ENCODE data around the gene VDR.

The VDR gene

DNA sequence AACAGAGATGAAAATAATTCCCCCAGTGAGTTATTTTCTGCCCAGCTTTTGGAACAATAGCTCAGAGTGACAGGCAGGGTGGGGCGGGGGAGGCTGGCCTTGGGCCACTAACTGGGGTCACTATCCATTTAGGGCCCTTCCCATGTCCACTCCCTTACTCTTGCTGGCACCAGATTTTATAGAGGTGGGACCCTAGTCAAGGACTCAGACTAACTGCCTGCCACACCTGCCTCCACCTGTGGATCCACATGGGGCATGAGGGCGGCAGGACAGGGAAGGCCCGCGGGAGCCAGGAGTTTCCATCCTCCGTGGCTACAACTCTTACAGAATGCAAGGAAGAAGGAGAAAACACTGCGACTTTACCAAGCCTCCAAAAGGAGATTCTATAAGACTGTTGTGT is 10.1 kb downstream of the VDR start:
- Histone ChIP-seq H3K36me3 (replicated peaks; ENCODE audit: low read depth, low read length) (no peaks in the 10 kb centered on the region), H3K9ac (ENCODE audit: low read length) (no peak overlapping the region), H3K27me3 (ENCODE audit: low read depth, low read length) (0 out of 2 replicates have a peak, but pooled peaks cover 2% of the 10 kb centered on the region), H3K4me2 (ENCODE audit: low read length) (no peak overlapping the region), H3K4me1 (ENCODE audit: low read length) (0 out of 2 replicates have a peak, but pooled peaks cover 3% of the 10 kb centered on the region), H3K79me2 (ENCODE audit: low read length) (no peaks in the 10 kb centered on the region), H3K4me3 (ENCODE audit: low read length) (no peak overlapping the region), H2AFZ (ENCODE audit: low read depth, low read length) (no peak overlapping the region), H3K9me3 (ENCODE audit: insufficient read depth, low read length) (no peaks in the 10 kb centered on the region), H4K20me1 (ENCODE audit: insufficient read depth, low read length) (no peaks in the 10 kb centered on the region), H3K27ac (ENCODE audit: low read length) (no peak overlapping the region)
- TF ChIP-seq CTCF (IDR thresholded peaks at IDR 0.05; ENCODE audit: low read depth, low read length) (no peak), EZH2phosphoT487 (IDR thresholded peaks at IDR 0.05; ENCODE audit: low read depth) (no peak)

DNA sequence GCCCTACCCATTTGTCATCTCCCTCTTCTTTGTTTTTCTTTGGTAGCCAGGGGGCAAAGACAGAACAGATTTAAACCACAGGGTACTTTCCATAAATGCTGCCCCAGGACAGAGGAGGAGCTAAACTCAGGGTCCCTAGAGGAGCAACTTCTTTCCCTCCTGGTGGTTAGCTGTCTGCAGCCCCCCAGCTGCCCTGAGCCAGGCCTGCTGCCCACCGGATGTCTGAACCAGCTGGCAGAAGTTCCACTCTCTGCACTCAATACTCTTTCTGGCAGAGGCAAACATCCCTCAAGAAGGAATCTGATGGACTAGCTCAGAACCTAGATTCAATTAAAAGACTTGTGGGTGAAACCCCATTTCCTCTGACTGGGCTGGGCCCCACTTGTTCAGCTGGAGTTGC is 10.7 kb downstream of the VDR start:
- no peak overlapping the region for H2AFZ ChIP-seq (ENCODE audit: low read depth, low read length)
- no peaks in the 10 kb centered on the region for H3K79me2 ChIP-seq (ENCODE audit: low read length)
- TF ChIP-seq EZH2phosphoT487 (IDR thresholded peaks at IDR 0.05; ENCODE audit: low read depth) (no peak), CTCF (IDR thresholded peaks at IDR 0.05; ENCODE audit: low read depth, low read length) (no peak)
- H3K4me1 ChIP-seq (ENCODE audit: low read length), result peaks cover 5% of the 10 kb centered on the region; the same call in 1 of the 2 replicates
- H3K36me3 ChIP-seq (replicated peaks; ENCODE audit: low read depth, low read length), result no peaks in the 10 kb centered on the region
- 0 out of 2 replicates have a peak, but pooled peaks cover 2% of the 10 kb centered on the region for H3K27me3 ChIP-seq (ENCODE audit: low read depth, low read length)
- no peak overlapping the region for H3K4me3 ChIP-seq (ENCODE audit: low read length)
- H3K4me2 ChIP-seq (ENCODE audit: low read length), result no peak overlapping the region
- no peaks in the 10 kb centered on the region for H4K20me1 ChIP-seq (ENCODE audit: insufficient read depth, low read length)
- no peak overlapping the region for H3K27ac ChIP-seq (ENCODE audit: low read length)
- H3K9ac ChIP-seq (ENCODE audit: low read length), result no peak overlapping the region
- H3K9me3 ChIP-seq (ENCODE audit: insufficient read depth, low read length), result no peaks in the 10 kb centered on the region

GRCh38 chr12:47892819-47893218 is 12.0 kb downstream of the VDR start:
- no peak overlapping the region for H2AFZ ChIP-seq (ENCODE audit: low read depth, low read length)
- H3K27ac ChIP-seq (ENCODE audit: low read length), result no peak overlapping the region
- H3K9ac ChIP-seq (ENCODE audit: low read length), result no peak overlapping the region
- H3K4me1 ChIP-seq (ENCODE audit: low read length), result peaks cover 9% of the 10 kb centered on the region; the same call in 1 of the 2 replicates
- TF ChIP-seq EZH2phosphoT487 (IDR thresholded peaks at IDR 0.05; ENCODE audit: low read depth), result no peak
- no peak for TF ChIP-seq CTCF (IDR thresholded peaks at IDR 0.05; ENCODE audit: low read depth, low read length)
- no peak overlapping the region for H3K4me3 ChIP-seq (ENCODE audit: low read length)
- 0 out of 2 replicates have a peak, but pooled peaks cover 2% of the 10 kb centered on the region for H3K27me3 ChIP-seq (ENCODE audit: low read depth, low read length)
- no peaks in the 10 kb centered on the region for H4K20me1 ChIP-seq (ENCODE audit: insufficient read depth, low read length)
- H3K9me3 ChIP-seq (ENCODE audit: insufficient read depth, low read length), result no peaks in the 10 kb centered on the region
- no peak overlapping the region for H3K4me2 ChIP-seq (ENCODE audit: low read length)
- no peaks in the 10 kb centered on the region for H3K36me3 ChIP-seq (replicated peaks; ENCODE audit: low read depth, low read length)
- H3K79me2 ChIP-seq (ENCODE audit: low read length), result no peaks in the 10 kb centered on the region

DNA sequence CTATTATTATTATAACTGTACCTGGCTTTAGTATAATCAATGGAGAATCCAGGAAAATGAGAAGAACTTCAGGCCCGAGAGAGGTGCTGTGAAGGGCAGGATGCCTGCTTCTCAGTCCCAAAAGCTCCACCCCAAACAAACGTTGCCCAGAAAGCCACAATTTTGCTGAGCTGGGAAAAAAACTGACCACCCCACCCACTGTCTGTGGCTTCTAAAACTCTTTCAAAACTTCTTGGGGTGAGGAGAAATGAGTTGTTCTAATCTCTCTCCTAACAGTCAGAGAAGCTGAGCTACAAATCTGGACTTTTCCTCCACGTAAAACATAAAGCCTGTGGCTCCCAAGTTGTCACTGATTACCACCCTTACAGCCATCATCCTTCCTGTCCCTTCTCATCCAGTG is 13.4 kb downstream of the VDR start:
- Histone ChIP-seq H3K79me2 (ENCODE audit: low read length) (no peaks in the 10 kb centered on the region), H4K20me1 (ENCODE audit: insufficient read depth, low read length) (no peaks in the 10 kb centered on the region), H3K4me3 (ENCODE audit: low read length) (no peak overlapping the region), H2AFZ (ENCODE audit: low read depth, low read length) (no peak overlapping the region), H3K9ac (ENCODE audit: low read length) (no peak overlapping the region), H3K4me1 (ENCODE audit: low read length) (peaks cover 9% of the 10 kb centered on the region; the same call in 1 of the 2 replicates), H3K27me3 (ENCODE audit: low read depth, low read length) (0 out of 2 replicates have a peak, but pooled peaks cover 2% of the 10 kb centered on the region), H3K9me3 (ENCODE audit: insufficient read depth, low read length) (no peaks in the 10 kb centered on the region), H3K27ac (ENCODE audit: low read length) (no peak overlapping the region), H3K4me2 (ENCODE audit: low read length) (no peak overlapping the region), H3K36me3 (replicated peaks; ENCODE audit: low read depth, low read length) (no peaks in the 10 kb centered on the region)
- TF ChIP-seq CTCF (IDR thresholded peaks at IDR 0.05; ENCODE audit: low read depth, low read length), result no peak
- TF ChIP-seq EZH2phosphoT487 (IDR thresholded peaks at IDR 0.05; ENCODE audit: low read depth), result no peak
